M059J (cell line): Measurements from ENCODE around the gene NBPF6. TPM values are rescaled to one million over a fixed set of nuclear protein-coding genes. Genes with fewer than 3 reads are reported as not detected.
"Not testable (repeated sequence)": the region's sequence is repeated elsewhere in the genome, so short reads cannot be mapped to it uniquely, and the experiment has no call there.

Source experiments
- DNase-seq: peaks from one replicate; pipeline ENCODE4 v3.0.0-alpha.2; 2012; ENCODE audit warnings: low read depth
- total RNA-seq: library from RNA; depleted of rRNA; stranded (reverse); fragments of >200 nt; shearing (Covaris generic); gene quantifications from 2 replicates; pipeline ENCODE4 v1.2.3, GENCODE V29; 2014; rRNA removed

Gene NBPF6, protein sequence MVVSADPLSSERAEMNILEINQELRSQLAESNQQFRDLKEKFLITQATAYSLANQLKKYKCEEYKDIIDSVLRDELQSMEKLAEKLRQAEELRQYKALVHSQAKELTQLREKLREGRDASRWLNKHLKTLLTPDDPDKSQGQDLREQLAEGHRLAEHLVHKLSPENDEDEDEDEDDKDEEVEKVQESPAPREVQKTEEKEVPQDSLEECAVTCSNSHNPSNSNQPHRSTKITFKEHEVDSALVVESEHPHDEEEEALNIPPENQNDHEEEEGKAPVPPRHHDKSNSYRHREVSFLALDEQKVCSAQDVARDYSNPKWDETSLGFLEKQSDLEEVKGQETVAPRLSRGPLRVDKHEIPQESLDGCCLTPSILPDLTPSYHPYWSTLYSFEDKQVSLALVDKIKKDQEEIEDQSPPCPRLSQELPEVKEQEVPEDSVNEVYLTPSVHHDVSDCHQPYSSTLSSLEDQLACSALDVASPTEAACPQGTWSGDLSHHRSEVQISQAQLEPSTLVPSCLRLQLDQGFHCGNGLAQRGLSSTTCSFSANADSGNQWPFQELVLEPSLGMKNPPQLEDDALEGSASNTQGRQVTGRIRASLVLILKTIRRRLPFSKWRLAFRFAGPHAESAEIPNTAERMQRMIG
- not detected in 2 replicates for total RNA-seq

DNA sequence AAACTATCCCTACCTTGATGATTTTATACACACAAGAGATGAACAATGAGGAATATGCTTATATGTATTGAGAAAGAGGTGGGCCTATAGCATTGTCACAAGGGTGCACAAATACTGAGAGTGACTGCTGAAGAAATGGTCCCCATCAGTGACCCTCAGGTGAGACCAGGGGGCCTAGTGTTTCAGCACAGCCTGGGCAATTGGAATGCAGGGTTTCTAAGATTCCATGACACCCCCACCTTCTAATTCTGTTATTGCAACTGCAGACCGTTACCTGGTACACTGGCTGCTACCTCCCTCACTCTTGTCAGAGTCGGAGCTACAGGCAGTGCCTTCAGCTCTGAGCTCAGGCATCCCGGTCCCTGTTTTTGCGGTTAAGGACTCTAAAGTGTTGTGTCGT, at the start of gene NBPF6:
TSS of gene NBPF6 (plus strand) at position 301 of the 400 bp plus-strand sequence. CDS start 259 bp downstream, outside the sequence.
- not testable (repeated sequence) for DNase-seq

DNA sequence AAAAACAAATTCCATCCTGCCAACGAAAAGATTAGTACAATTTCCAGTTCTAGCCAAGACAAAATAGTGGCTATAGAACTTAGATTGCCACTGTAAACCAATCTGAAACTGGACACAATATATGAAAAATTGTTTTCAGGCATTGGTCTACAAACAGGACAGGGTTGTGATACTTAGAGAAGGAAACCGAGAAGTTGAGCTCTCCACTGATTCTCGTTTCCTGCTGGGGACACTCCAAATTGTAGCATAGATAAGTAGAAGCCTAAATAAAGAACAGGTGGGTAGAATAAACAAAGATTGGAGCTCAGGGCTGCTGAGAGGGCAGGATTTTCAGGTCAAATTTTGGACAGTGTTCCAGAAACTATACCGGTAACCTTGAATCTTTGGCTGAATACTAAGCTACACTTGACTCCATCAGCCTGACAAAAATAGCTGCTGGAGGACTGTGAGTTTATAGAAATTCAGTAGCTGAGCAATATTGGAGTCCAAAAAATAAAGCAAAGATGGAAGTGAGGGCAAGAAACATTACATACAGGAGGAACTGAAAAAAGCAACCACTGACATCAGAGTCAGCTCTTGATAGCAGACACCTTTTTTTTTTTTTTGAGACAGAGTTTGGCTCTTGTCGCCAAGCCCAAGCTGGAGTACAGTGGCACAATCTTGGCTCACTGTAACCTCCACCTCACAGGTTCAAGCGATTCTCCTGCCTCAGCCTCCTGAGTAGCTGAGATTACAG, 38.9 kb upstream of the NBPF6 start:
- DNase-seq, result not testable (repeated sequence)

DNA sequence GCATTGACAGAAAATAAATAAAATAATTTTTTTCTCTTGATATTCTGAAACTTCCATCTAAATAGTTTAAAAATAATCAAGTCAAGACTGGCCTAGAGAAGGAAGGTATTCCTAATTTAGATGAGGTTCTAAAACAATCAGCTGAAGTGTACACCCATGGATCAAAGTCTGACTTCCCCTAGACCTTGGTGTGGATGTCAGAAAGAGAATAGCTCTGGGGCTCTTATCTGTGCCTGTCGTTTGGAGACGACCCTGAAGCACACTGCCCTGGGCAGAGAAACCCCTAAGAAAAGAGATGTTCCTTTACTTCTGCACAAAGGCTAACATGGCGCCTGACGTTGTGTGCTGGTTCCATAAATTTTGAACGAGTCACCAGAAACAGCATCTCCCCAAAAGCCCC, 30.0 kb upstream of the NBPF6 start:
- not testable (repeated sequence) for DNase-seq

DNA sequence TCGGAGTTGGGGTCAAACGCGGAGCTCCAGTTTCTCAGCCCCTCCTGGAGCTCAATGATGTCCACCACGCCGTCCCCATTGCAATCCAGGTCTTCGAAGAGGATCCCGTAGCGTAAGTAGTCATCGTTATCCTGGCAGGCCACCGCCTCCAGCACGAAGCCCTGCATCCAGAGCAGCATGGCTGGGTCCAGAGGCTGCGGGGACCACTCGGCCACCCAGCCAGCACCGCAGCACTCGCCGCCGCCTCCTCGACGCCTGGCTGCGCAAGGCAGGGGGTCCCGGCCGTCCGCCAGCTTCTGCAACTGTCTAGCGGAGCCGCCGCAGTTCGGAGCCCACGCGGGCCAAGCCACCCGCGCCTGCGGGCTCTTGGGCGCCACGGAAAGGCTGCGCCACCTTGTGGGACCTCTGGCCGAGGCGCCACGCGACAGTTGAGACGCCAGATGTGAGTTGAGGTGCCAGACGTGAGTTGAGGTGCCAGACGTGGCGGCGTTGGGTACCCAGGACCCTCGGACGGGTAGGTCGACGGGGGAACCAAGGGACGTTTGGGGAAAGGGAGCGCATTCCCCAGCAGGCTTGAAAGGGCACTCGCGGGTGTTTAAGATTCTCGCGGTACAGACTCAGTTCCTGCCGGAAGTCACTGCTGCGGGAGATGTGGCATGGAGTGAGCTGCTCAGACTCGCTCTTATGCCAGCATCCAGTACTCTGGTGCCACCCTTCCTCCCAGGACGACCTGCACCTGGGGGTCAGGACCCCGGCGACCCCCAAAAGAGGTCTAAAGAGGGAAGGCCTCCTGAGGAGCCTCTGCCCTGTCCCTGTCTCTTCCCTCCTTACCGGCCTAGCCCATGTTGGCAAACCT, 28.9 kb upstream of the NBPF6 start:
- not testable (repeated sequence) for DNase-seq

- DNase-seq, result not testable (repeated sequence)
Measured at GRCh38 chr1:108426877-108427276, 23.3 kb upstream of the NBPF6 start.

- not testable (repeated sequence) for DNase-seq
Measured at GRCh38 chr1:108432002-108432401, 18.1 kb upstream of the NBPF6 start.

GRCh38 chr1:108433404-108433803, 16.7 kb upstream of the NBPF6 start:
- DNase-seq, result not testable (repeated sequence)

DNA sequence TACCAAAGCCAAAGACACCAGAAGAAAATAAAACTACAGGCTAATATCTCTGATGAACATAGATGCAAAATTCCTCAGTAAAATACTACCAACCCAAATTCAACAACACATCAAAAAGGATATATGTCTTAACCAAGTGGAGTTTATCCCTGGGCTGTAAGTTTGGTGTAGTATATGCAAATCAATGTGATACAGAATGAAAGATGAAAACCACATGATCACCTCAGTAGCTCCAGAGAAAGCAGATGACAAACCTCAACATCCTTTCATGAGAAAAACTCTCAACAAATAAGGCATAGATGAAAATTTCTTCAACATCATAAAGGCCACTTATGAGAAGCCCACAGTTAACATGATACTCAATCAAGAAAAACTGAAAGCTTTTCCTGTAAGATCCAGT, 11.6 kb upstream of the NBPF6 start:
- not testable (repeated sequence) for DNase-seq

- DNase-seq, result not testable (repeated sequence)
Measured at GRCh38 chr1:108454521-108454920, 4.4 kb downstream of the NBPF6 start.

DNA sequence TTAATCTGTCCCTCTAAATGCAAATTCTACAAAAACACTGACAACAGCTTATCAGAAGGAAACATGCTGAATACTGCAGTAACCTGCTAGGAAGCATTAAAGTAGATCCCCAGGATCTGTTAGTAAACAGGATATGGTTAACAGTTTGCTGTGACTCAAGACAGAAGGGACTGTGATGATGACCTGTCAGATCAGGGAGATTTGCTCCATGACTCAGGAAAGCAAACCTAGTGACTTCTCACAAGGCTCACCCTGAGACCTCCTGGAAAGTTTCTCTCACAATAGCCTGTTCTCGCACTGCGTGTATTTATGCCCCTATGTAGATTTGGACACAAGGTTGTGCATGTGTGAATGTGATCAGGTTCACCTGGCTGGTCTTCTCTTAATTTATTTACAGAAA, 8.5 kb downstream of the NBPF6 start:
- DNase-seq, result not testable (repeated sequence)

- not testable (repeated sequence) for DNase-seq
Measured at GRCh38 chr1:108461758-108462157, 11.6 kb downstream of the NBPF6 start.

DNA sequence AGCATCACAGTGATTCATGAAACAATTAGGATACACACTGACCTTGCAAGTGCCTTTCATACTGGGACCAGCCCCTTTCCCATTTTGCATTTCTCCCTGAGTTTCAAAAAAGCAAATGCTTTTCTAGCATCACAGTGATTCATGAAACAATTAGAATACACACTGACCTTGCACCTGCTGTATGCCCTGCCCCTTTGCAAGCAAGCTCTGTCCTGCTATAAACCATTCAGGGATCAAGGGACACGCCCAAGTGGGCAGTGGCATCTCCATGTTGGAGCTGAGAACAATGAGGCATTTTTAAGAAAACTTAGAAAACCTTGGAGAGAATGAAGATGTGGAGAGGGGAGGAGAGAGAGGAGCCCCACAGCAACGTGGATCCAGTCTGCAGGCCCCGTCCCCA, 13.8 kb downstream of the NBPF6 start:
- DNase-seq, result not testable (repeated sequence)

GRCh38 chr1:108466166-108466565, 16.0 kb downstream of the NBPF6 start:
- not testable (repeated sequence) for DNase-seq

DNA sequence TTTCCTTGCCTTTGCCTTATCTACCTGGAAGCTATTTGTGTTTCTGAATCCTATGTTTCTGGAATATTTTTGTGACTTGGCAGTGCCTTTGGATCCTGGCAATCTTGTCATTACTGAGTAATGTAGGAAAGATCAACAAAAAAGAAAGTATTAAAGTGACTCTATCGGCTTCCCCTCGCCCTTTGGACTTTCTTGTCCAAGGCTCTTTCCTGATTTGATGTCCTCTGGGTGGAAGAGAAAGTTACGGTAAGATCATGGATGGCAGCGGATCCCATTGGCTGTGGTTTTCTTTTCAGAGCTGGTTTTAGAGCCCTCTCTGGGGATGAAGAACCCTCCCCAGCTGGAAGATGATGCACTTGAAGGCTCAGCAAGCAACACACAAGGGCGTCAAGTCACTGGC, 17.0 kb downstream of the NBPF6 start:
- DNase-seq, result not testable (repeated sequence)

DNA sequence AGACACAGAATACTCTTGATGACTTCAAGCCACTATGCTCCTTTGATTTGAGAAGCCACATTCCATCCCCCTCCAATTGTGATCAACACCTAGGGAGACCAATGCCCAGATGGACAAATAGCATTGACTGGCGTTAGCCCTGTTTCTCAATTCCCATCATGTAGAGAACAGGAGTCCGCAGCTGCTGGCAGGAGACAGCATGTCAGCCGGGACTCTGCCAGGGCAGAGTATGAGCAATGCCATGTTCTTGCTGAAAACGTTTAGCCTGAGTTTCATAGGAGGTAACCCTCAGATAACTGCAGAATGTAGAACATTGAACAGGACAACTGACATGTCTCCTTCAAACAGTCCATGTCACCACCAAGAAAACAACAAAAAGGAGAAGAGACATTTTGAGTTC, 20.6 kb downstream of the NBPF6 start:
- DNase-seq, result not testable (repeated sequence)

DNA sequence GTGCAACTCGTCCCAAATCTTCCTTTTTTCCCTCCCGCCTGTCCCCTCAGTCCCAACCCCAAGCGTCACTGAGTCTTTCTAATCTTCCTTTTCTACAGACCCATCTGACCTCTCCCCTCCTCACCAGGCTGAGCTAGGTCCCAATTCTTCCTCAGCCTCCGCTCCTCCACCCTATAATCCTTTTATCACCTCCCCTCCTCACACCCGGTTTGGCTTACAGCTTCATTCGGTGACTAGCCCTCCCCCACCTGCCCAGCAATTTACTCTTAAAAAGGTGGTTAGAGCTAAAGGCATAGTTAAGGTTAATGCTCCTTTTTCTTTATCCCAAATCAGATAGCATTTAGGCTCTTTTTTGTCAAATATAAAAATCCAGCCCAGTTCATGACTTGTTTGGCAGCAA, 24.4 kb downstream of the NBPF6 start:
- not testable (repeated sequence) for DNase-seq

DNA sequence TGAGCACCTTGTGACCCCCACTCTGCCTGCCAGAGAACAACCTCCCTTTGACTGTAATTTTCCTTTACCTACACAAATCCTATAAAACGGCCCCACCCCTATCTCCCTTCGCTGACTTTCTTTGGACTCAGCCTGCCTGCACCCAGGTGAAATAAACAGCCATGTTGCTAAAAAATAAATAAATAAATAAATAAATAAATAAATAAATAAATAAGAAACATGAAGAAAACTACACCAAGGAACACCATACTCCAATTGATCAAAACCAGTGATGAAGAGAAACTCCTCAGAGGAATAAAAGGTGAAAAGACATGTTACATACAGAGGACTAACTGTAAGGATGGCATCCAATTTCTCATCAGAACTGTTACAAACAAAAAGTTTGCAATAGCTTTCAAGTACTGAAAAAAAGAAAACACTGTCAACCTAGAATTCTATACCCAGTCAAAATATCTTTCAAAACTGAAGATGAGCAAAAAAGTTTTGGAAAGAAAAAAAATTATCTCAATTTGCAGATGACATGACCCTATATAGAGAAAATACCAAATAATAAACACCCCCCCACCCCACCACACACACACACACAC, 28.4 kb downstream of the NBPF6 start:
- DNase-seq, result no peak

DNA sequence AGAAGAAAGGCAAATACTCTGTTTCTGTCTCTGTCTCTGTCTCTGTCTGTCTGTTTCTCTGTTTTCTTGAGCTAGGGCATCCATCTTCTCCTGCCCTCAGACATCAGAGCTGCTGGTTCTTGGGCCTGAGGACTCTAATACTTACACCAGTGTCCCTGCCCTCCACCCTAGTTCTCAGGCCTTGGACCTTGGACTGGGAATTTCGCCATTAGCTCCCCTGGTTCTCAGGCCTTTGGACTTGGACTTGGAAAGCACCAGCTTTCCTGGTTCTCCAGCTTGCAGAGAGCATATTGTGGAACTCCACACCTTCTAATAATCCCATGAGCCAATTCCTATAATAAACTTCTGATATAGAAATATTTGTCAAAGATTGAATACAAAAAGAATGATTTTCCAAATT, 32.6 kb downstream of the NBPF6 start:
- no peak for DNase-seq

DNA sequence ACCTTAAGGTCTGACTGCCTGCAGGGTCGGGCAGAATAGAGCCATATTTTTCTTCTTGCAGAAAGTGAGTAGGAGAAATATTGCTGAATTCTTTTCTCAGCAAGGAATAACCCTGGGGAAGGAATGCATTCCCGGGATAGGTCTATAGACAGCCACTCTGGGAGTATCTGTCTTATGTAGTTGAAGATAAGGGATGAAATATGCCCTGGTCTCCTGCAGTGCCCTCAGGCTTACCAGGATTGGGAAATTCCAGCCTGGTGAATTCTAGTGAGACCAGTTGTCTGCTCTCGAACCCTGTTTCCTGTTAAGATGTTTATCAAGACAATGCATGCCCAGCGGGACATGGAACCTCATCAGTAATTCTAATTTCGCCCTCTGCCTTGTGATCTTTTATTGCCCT, 35.8 kb downstream of the NBPF6 start:
- DNase-seq, result not testable (repeated sequence)

DNA sequence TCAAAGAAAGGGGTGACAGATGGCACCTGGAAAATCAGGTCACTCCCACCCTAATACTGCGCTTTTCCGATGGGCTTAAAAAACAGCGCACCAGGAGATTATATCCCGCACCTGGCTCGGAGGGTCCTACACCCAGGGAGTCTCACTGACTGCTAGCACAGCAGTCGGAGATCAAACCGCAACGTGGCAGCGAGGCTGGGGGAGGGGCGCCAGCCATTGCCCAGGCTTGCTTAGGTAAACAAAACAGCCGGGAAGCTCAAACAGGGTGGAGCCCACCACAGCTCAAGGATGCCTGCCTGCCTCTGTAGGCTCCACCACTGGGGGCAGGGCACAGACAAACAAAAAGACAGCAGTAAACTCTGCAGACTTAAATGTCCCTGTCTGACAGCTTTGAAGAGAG, 36.6 kb downstream of the NBPF6 start:
- not testable (repeated sequence) for DNase-seq

DNA sequence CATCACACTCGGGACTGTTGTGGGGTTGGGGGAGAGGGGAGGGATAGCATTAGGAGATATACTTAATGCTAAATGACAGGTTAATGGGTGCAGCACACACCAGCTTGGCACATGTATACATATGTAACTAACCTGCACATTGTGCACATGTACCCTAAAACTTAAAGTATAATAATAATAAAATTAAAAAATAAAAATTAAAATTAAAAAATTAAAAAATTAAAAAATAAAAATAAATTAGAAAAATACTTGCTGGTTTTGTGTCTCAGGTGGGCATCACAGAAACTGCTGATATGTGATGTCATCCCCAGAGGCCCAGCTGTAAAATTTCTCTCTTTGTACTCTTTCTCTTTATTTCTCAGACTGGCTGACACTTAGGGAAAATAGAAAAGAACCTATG, 44.9 kb downstream of the NBPF6 start:
- DNase-seq, result not testable (repeated sequence)
